H1 (cell line): ENCODE data around the gene CCDC86. TPM values are rescaled to one million over a fixed set of nuclear protein-coding genes. Genes with fewer than 3 reads are reported as not detected.

Source experiments
- KDM5A ChIP-seq: fragments of 200-600 bp; IDR thresholded peaks from 2 replicates; pipeline ENCODE4 v1.7.1; 2012; ENCODE audit warnings: mild to moderate bottlenecking, low read length, inconsistent platforms, mixed read lengths
- NRF1 ChIP-seq: IDR thresholded peaks from 2 replicates; pipeline ENCODE4 v1.6.1; 2011; ENCODE audit warnings: mild to moderate bottlenecking, low read depth, low read length, improper control_type of control experiment
- PHF8 ChIP-seq: fragments of 200-600 bp; sonication (generic); conservative IDR thresholded peaks from 2 replicates; pipeline ENCODE4 v1.7.1; 2012; ENCODE audit warnings: low read depth, mild to moderate bottlenecking, inconsistent platforms, low read length, moderate library complexity
- polyA plus RNA-seq, 7 experiments: library from polyadenylated mRNA; depleted of rRNA in 3 of 7; stranded (reverse) in 5 of 7; unstranded in 2 of 7; fragments of >200 nt in 5 of 7; fragments of 200-250 nt in 2 of 7; gene quantifications; 1 replicate in 5 of 7; 2 replicates in 1 of 7; 4 replicates in 1 of 7; pipeline versions ENCODE4 v1.2.1 to v1.2.3, GENCODE V29; 2011 to 2013; ENCODE audit warnings: missing spikeins in 2 of 7, mixed read lengths in 2 of 7
- total RNA-seq: library from RNA; stranded (reverse); fragmentation: NEBNext Ultra II Directional; extraction: Animal tissue kit (Norgen Biotek cat#: 25700); gene quantifications from 2 replicates; pipeline ENCODE4 v1.2.1, GENCODE V29; 2021
- TF ChIP-seq, protein P1 (sequence below): fragments of 300-600 bp; sonication (generic); IDR thresholded peaks from 2 replicates; pipeline ENCODE4 v1.7.1; 2012; ENCODE audit warnings: low read length, moderate library complexity, mild to moderate bottlenecking, inconsistent platforms; ENCODE audit not compliant: insufficient replicate concordance

The CCDC86 gene
- total and polyA plus RNA-seq, 2 of the 8 experiments (the other 6 are each of a cell fraction or from before 2014, with no cell fraction given), result 37.7 to 76.4 TPM

DNA sequence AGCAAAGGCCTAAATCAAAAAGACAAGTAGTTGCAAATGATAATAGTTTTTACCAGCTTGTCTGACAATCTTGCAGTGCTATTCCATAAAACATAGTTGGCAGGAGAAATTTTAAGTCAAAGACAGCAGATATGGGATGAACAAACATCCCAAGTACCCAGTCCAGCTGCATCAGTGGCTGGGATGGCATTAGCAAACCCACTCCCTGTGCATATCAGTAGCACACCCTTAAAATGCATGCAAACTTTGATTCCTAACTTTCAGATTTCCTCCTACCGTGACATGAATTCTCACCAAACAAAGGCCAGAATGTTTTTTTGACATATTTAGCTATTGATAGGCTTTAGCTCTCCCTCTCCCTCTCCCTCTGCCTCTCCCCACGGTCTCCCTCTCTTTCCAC is 27.8 kb upstream of the CCDC86 start (continued):
- TF ChIP-seq, protein P1, sequence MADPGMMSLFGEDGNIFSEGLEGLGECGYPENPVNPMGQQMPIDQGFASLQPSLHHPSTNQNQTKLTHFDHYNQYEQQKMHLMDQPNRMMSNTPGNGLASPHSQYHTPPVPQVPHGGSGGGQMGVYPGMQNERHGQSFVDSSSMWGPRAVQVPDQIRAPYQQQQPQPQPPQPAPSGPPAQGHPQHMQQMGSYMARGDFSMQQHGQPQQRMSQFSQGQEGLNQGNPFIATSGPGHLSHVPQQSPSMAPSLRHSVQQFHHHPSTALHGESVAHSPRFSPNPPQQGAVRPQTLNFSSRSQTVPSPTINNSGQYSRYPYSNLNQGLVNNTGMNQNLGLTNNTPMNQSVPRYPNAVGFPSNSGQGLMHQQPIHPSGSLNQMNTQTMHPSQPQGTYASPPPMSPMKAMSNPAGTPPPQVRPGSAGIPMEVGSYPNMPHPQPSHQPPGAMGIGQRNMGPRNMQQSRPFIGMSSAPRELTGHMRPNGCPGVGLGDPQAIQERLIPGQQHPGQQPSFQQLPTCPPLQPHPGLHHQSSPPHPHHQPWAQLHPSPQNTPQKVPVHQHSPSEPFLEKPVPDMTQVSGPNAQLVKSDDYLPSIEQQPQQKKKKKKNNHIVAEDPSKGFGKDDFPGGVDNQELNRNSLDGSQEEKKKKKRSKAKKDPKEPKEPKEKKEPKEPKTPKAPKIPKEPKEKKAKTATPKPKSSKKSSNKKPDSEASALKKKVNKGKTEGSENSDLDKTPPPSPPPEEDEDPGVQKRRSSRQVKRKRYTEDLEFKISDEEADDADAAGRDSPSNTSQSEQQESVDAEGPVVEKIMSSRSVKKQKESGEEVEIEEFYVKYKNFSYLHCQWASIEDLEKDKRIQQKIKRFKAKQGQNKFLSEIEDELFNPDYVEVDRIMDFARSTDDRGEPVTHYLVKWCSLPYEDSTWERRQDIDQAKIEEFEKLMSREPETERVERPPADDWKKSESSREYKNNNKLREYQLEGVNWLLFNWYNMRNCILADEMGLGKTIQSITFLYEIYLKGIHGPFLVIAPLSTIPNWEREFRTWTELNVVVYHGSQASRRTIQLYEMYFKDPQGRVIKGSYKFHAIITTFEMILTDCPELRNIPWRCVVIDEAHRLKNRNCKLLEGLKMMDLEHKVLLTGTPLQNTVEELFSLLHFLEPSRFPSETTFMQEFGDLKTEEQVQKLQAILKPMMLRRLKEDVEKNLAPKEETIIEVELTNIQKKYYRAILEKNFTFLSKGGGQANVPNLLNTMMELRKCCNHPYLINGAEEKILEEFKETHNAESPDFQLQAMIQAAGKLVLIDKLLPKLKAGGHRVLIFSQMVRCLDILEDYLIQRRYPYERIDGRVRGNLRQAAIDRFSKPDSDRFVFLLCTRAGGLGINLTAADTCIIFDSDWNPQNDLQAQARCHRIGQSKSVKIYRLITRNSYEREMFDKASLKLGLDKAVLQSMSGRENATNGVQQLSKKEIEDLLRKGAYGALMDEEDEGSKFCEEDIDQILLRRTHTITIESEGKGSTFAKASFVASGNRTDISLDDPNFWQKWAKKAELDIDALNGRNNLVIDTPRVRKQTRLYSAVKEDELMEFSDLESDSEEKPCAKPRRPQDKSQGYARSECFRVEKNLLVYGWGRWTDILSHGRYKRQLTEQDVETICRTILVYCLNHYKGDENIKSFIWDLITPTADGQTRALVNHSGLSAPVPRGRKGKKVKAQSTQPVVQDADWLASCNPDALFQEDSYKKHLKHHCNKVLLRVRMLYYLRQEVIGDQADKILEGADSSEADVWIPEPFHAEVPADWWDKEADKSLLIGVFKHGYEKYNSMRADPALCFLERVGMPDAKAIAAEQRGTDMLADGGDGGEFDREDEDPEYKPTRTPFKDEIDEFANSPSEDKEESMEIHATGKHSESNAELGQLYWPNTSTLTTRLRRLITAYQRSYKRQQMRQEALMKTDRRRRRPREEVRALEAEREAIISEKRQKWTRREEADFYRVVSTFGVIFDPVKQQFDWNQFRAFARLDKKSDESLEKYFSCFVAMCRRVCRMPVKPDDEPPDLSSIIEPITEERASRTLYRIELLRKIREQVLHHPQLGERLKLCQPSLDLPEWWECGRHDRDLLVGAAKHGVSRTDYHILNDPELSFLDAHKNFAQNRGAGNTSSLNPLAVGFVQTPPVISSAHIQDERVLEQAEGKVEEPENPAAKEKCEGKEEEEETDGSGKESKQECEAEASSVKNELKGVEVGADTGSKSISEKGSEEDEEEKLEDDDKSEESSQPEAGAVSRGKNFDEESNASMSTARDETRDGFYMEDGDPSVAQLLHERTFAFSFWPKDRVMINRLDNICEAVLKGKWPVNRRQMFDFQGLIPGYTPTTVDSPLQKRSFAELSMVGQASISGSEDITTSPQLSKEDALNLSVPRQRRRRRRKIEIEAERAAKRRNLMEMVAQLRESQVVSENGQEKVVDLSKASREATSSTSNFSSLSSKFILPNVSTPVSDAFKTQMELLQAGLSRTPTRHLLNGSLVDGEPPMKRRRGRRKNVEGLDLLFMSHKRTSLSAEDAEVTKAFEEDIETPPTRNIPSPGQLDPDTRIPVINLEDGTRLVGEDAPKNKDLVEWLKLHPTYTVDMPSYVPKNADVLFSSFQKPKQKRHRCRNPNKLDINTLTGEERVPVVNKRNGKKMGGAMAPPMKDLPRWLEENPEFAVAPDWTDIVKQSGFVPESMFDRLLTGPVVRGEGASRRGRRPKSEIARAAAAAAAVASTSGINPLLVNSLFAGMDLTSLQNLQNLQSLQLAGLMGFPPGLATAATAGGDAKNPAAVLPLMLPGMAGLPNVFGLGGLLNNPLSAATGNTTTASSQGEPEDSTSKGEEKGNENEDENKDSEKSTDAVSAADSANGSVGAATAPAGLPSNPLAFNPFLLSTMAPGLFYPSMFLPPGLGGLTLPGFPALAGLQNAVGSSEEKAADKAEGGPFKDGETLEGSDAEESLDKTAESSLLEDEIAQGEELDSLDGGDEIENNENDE, result no peak
- no peak for TF ChIP-seq NRF1
- TF ChIP-seq PHF8, result no peak
- TF ChIP-seq KDM5A, result no peak
